Smooth muscle cell (in vitro differentiated cells): ENCODE data around the gene ANTKMT. TPM values are rescaled to one million over a fixed set of nuclear protein-coding genes. Genes with fewer than 3 reads are reported as not detected.

ENCODE experiments used
- DNase-seq: peaks from one replicate; lab custom pipeline; 2025; ENCODE audit not compliant: unreplicated experiment; lab: John Stamatoyannopoulos, UW
- H2AFZ ChIP-seq: fragments of 200-600 bp; sonication (generic); 2 replicates; pipeline ENCODE4 v1.6.0; 2016; ENCODE audit warnings: antibody characterized with exemption, low read depth, mild to moderate bottlenecking
- H3F3A ChIP-seq: fragments of 200-600 bp; sonication (generic); 2 replicates; pipeline ENCODE4 v1.6.0; 2017; ENCODE audit warnings: antibody characterized with exemption, low read depth
- H3K27ac ChIP-seq: fragments of 200-600 bp; sonication (generic); 2 replicates; pipeline ENCODE4 v1.5.1; 2016; ENCODE audit warnings: low read depth, mild to moderate bottlenecking
- H3K27me3 ChIP-seq: fragments of 200-600 bp; sonication (generic); 2 replicates; pipeline ENCODE4 v1.6.1; 2016; ENCODE audit warnings: low read depth, mild to moderate bottlenecking
- H3K36me3 ChIP-seq: fragments of 200-600 bp; sonication (generic); 2 replicates; pipeline ENCODE4 v1.5.1; 2016; ENCODE audit warnings: low read depth
- H3K4me1 ChIP-seq: fragments of 200-600 bp; sonication (generic); 2 replicates; pipeline ENCODE4 v1.5.1; 2016; ENCODE audit warnings: low read depth
- H3K4me2 ChIP-seq: fragments of 200-600 bp; sonication (generic); 2 replicates; pipeline ENCODE4 v1.6.0; 2016; ENCODE audit warnings: mild to moderate bottlenecking
- H3K4me3 ChIP-seq: fragments of 200-600 bp; sonication (generic); 2 replicates; pipeline ENCODE4 v1.5.1; 2016; ENCODE audit warnings: mild to moderate bottlenecking
- H3K79me2 ChIP-seq: fragments of 200-600 bp; sonication (generic); 2 replicates; pipeline ENCODE4 v1.6.0; 2016; ENCODE audit warnings: low read depth, mild to moderate bottlenecking
- H3K9ac ChIP-seq: fragments of 200-600 bp; sonication (generic); 2 replicates; pipeline ENCODE4 v1.6.0; 2016; ENCODE audit warnings: low read depth
- H3K9me3 ChIP-seq: fragments of 200-600 bp; sonication (generic); replicated peaks from 2 replicates; pipeline ENCODE4 v1.5.1; 2016; ENCODE audit warnings: low read depth
- H4K20me1 ChIP-seq: fragments of 200-600 bp; sonication (generic); 2 replicates; pipeline ENCODE4 v1.6.0; 2016; ENCODE audit warnings: low read depth
- CTCF ChIP-seq: fragments of 200-600 bp; sonication (generic); IDR thresholded peaks from 2 replicates; pipeline ENCODE4 v1.5.1; 2017; ENCODE audit warnings: borderline replicate concordance, mild to moderate bottlenecking, antibody characterized with exemption; ENCODE audit not compliant: insufficient read depth, poor library complexity, severe bottlenecking
- WGBS: methylation state at CpG from one replicate; pipeline ENCODE4 v1.1.7; 2016; ENCODE audit warnings: low lambda C conversion rate; 5-methylcytosine and 5-hydroxymethylcytosine counted together
- polyA plus RNA-seq: library from polyadenylated mRNA; unstranded; fragments of >200 nt; fragmentation: Nextera tagmentation; extraction: Ambion mirVana; gene quantifications from 2 replicates; pipeline ENCODE4 v1.2.1, GENCODE V29; 2016
- total RNA-seq: library from RNA; depleted of rRNA; stranded (reverse); fragments of >200 nt; gene quantifications from 2 replicates; pipeline ENCODE4 v1.2.3, GENCODE V29; 2014

The ANTKMT gene
- total and polyA plus RNA-seq, 2 experiments from 2014 or later: 15.6 to 39.8 TPM

GRCh38 chr16:702341-702740 is 18.6 kb upstream of the ANTKMT start:
- Histone ChIP-seq H3K4me1 (no peaks in the 10 kb centered on the region), H3K4me3 (no peak overlapping the region), H3K4me2 (no peak overlapping the region), H3K27ac (no peak overlapping the region), H3F3A (no peaks in the 10 kb centered on the region), H3K36me3 (no peaks in the 10 kb centered on the region), H3K9me3 (no peaks in the 10 kb centered on the region), H4K20me1 (peaks cover 7% of the 10 kb centered on the region), H3K27me3 (peaks cover 88% of the 10 kb centered on the region), H3K9ac (no peak overlapping the region), H3K79me2 (no peaks in the 10 kb centered on the region), H2AFZ (no peak overlapping the region)
- TF ChIP-seq CTCF: no peak
- 87% methylated on average over 19 of the region's 19 CpGs for WGBS
- DNase-seq: no peak

GRCh38 chr16:703406-703805 is 17.5 kb upstream of the ANTKMT start:
- Histone ChIP-seq H3K9me3 (no peaks in the 10 kb centered on the region), H3K4me3 (no peak overlapping the region), H3K36me3 (no peaks in the 10 kb centered on the region), H3K27me3 (peaks cover 92% of the 10 kb centered on the region), H3K79me2 (no peaks in the 10 kb centered on the region), H3K27ac (no peak overlapping the region), H3F3A (no peaks in the 10 kb centered on the region), H3K4me2 (no peak overlapping the region), H2AFZ (no peak overlapping the region), H3K4me1 (no peaks in the 10 kb centered on the region), H3K9ac (no peak overlapping the region), H4K20me1 (peaks cover 7% of the 10 kb centered on the region)
- no peak for DNase-seq
- TF ChIP-seq CTCF: no peak
- WGBS: 90% methylated on average over 12 of the region's 12 CpGs

GRCh38 chr16:704047-704446 is 16.9 kb upstream of the ANTKMT start:
- Histone ChIP-seq H3K9me3 (no peaks in the 10 kb centered on the region), H4K20me1 (peaks cover 7% of the 10 kb centered on the region), H3K9ac (no peak overlapping the region), H3K4me1 (no peaks in the 10 kb centered on the region), H3K4me3 (no peak overlapping the region), H3K27me3 (peaks cover 93% of the 10 kb centered on the region), H3K36me3 (no peaks in the 10 kb centered on the region), H3K4me2 (no peak overlapping the region), H3K79me2 (no peaks in the 10 kb centered on the region), H3K27ac (no peak overlapping the region), H3F3A (no peaks in the 10 kb centered on the region), H2AFZ (no peak overlapping the region)
- 83% methylated on average over 7 of the region's 7 CpGs for WGBS
- TF ChIP-seq CTCF: no peak
- no peak for DNase-seq

- H3K9ac ChIP-seq: no peak overlapping the region
- no peak overlapping the region for H3K4me3 ChIP-seq
- H2AFZ ChIP-seq: no peak overlapping the region
- no peak for TF ChIP-seq CTCF
- no peaks in the 10 kb centered on the region for H3K36me3 ChIP-seq
- DNase-seq: no peak
- peaks cover 87% of the 10 kb centered on the region for H3K27me3 ChIP-seq
- no peak overlapping the region for H3K27ac ChIP-seq
- H3K9me3 ChIP-seq: no peaks in the 10 kb centered on the region
- H4K20me1 ChIP-seq: peaks cover 7% of the 10 kb centered on the region
- H3K79me2 ChIP-seq: no peaks in the 10 kb centered on the region
- WGBS: 35% methylated on average over 28 of the region's 50 CpGs
- no peak overlapping the region for H3K4me2 ChIP-seq
- H3K4me1 ChIP-seq: peaks cover 2% of the 10 kb centered on the region
- no peaks in the 10 kb centered on the region for H3F3A ChIP-seq
These were observed 16.2 kb upstream of the ANTKMT start for GRCh38 chr16:704552-705380.
